ENCODE data around the gene LY86.

Gene LY86

GRCh38 chr6:6570929-6571671, 17.4 kb upstream of the LY86 start:
- DNase-seq, result no peak

- no peak for DNase-seq
These were observed 13.4 kb upstream of the LY86 start for GRCh38 chr6:6575143-6575542.

DNA sequence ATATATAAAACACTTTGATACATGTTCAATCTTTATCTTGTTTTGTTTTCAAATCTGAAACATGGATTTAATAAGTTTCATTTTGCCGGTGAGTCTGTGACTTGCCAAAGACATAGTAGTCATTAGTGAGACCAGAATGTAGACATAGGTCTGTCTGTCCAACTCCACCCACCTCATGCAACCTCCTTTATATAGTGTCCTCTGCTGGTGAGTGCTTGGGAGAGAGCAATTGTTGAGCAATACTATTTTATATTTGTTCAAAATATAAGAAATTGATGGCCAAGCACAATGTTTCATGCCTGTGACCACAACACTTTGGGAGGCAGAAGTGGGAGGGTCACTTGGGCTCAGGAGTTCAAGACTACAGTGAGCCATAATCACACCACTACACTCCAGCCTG, 10.8 kb upstream of the LY86 start:
- DNase-seq, result no peak

- DNase-seq, result no peak
These were observed 9.2 kb upstream of the LY86 start for GRCh38 chr6:6579281-6579680.

DNA sequence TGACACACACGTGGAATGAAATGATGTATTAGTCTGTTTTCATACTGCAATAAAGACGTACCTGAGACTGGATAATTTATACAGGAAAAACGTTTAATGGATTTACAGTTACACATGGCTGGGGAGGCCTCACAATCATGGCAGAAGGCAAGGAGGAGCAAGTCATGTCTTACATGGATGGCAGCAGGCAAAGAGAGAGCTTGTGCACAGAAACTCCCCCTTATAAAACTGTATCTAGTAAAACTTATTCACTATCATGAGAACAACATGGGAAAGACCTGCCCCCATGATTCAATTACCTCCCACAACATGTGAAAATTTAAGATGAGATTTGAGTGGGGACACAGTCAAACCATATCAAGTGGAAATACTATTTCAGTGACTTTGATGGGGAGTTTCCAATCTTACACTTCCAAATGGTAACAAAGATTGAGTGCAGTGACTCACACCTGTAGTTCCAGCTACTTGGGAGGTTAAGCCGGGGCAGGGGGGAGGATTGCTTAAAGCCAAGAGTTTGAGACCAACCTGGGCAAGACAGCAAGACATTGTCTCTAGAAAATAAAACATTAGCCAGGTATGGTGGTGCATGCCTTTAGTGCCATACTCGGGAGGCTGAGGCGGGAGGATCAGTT, 8.2 kb upstream of the LY86 start:
- DNase-seq, result no peak

- DNase-seq, result no peak
These were observed 7.5 kb upstream of the LY86 start for GRCh38 chr6:6581054-6581453.

- no peak for DNase-seq
These were observed 6.4 kb upstream of the LY86 start for GRCh38 chr6:6582131-6582530.

- DNase-seq, result no peak
These were observed 4.7 kb upstream of the LY86 start for GRCh38 chr6:6583836-6584235.

DNA sequence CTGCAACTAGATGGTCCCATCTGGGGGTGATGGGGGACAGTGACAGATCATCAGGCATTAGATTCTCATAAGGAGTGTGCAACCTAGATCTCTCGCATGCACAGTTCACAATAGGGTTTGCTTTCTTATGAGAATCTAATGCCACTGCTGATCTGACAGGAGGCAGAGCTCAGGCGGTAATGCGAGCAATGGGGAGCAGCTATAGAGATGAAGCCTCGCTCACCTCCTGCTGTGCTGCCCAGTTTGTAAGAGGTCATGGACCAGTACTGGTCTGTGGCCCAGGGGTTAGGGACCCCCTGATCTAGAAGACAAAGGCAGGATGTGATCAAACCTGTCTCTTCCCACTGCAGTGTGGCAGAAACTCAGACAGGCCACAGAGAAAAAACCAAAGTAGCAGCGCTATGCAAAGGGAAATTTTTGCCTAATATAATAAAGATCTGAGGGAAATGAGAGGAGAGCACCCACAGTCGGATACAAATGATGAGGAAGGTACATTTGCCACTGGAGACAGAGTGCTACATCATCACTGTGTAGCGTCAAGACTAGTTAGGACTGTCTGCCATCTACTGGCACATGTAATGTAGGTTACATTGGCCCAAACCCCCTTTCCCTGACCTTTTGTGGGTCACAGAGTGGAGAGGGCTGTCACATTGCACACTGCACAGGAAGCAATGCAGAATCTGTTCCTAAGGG, 4.1 kb upstream of the LY86 start:
- DNase-seq, result no peak

DNA sequence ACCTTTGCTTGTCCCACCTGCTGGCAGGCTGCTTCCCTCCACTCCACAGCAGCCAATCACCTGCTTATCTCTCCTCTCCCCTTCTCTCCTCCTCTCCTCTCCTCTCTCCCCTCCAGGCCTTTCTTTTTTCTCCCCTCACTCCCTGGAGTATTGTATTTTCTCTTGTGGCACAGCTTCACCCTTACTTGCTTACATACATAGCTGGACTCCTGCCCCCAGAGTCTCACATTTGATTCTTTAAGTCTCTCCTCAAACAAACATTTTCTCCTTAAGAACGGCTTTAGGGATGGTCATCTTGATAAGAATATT, 3.6 kb upstream of the LY86 start:
- DNase-seq, result no peak

- no peak for DNase-seq
These were observed 2.4 kb upstream of the LY86 start for GRCh38 chr6:6586167-6586566.

GRCh38 chr6:6586671-6587526, 1.6 kb upstream of the LY86 start:
- no peak for DNase-seq

- no peak for DNase-seq
These were observed 840 bp upstream of the LY86 start for GRCh38 chr6:6587696-6588063.

DNA sequence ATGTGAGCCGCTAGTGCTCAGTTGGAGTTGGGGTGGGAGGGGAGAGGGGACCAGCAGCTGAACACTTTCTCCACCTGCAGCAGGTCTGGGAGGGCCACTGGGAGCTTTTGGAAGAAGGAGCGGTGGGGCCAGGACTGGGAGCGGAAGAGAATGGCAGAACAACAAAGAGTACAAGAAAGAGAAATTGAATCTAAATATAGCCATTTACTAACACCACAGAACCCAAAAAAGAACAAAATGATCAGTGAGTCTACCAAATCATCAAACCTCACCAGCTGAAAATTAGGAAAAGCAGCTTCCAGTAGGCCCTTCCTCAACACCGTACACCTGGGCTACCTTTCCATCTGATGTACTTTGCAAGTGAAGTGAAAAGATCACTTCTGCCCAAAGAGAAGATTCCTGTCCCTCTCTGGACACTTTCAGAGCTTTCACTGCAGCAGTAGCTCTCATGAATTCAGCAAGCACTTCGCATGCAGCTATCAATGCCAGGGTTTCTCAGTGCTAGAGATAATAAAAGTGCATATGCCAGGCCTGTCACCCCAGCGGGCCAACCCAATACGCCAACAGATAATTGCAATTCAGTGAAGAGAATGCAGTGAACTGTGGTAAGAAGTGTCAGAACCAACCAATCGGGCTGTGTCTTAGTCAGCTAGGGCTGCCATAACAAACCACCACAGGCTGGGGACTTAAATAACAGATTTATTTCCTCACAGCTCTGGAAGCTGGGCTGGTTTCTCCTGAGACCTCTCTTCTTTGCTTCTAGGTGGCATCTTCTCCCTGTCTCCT, 597 bp downstream of the LY86 start:
- DNase-seq, result no peak

GRCh38 chr6:6590530-6590929, 2.0 kb downstream of the LY86 start:
- no peak for DNase-seq

DNA sequence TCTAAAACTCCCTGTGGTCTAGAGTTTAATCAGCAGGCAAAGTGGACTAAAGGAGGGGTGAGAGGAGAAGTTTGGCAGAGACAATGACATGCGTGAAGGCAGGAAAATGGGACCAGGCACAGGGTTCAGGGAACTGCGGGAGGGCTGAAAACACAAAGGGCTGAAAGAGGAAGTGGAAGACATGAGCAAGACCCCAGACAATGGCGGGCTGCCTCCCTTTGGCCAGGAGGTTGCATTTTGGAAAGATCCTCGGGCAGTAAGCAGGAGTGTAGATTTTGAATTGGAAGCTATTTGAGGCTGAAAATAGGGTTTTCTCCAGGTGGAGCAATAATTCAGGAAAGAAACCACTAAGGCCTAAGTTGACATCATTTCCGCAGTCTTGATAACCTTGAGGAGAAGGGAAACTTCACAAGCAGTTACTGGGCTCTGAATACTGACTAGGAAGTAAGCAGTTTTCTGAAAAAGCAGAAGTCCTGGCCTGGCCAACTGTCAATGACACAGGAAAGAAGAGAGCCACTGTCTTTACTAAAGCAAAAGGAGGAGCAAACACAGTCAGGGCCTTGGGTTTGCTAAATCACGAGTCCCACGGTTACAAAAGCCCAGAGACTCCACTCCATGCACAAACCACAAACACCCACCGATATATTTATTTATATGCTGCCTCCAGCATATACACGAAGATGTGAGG, 3.4 kb downstream of the LY86 start:
- DNase-seq, result no peak

DNA sequence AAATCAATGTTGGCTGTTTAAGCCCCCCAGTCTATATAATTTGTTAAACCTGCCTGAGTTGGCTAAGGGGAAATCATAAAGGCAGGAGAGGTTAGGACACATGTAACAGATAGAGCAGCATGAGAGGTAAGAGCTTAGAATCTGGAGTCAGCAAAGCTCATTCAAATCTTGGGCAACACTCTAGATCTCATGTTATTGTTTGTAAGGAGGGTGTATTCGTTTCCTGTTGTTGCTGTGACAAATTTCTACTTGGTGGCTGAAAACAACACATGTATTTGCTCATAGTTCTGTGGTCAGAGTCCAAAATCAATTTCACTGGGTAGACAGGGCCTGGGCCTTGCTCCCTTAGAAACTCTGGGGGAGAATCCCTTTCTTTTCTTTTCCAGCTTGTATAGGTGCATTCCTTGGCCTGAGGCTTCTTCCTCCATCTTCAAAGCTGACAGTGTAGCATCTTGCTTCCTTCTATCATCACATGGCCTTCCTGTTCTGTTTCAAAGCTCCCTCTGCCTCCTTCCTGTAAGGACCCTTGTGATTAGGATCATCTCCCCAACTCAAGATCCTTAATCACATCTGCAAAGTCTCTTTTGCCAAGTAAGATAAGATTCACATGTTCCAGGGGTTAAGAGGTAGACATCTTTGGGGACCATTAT, 4.4 kb downstream of the LY86 start:
- DNase-seq, result no peak

DNA sequence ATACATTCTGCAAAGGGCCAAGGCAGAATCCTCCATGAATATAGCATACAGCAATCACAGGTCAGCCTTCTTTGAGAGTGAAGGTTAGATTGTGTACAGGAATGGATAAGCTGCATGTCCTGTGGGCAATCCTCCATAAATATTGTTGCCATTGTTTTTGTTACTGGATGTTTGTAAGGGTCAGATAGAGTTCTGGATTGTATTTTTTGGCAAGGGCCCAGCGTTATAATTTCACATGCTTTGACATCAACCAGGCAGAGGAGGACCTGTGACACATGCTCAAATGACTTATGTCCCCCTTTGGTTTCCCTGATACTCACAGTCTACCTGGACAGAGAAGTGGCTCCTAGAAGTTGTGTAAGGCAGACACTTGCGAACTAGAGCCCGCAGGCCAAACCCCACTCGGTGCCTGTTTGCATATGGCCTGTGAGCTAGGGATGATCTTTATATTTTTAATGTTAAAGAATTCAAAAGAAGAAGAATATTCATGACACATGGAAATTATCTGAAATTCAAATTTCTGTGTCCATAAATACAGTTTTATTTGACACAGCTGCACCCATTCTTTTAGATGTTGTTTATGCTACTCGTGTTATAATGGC, 5.4 kb downstream of the LY86 start:
- DNase-seq, result no peak

GRCh38 chr6:6595025-6595424, 6.5 kb downstream of the LY86 start:
- no peak for DNase-seq

GRCh38 chr6:6595952-6596351, 7.4 kb downstream of the LY86 start:
- DNase-seq, result no peak
